ENCODE results near the gene ELOVL5.
A peak's percentile ranks its signal among the peaks of the same experiment; 100 is the strongest.

Gene ELOVL5

DNA sequence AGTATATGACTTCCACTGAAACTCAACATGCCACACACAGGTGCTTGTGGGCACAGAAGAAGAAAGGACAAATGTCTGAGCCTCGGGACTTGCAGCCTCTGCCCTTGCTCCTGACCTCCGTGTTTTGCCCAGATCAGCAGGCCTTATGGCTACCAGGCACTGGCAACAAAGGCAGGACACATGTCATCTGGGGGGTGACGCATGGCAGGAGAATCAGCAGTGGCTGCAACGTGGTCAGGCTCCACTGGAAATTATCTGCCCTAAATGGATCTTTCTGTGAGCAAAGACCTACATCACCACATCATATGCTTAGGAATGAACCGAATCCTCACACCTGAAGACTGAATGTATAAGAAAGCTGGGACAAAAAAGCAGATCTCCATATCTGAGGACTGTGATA lies 78.9 kb downstream of the ELOVL5 start:
- no peak for DNase-seq (ENCODE audit: low spot score)

DNA sequence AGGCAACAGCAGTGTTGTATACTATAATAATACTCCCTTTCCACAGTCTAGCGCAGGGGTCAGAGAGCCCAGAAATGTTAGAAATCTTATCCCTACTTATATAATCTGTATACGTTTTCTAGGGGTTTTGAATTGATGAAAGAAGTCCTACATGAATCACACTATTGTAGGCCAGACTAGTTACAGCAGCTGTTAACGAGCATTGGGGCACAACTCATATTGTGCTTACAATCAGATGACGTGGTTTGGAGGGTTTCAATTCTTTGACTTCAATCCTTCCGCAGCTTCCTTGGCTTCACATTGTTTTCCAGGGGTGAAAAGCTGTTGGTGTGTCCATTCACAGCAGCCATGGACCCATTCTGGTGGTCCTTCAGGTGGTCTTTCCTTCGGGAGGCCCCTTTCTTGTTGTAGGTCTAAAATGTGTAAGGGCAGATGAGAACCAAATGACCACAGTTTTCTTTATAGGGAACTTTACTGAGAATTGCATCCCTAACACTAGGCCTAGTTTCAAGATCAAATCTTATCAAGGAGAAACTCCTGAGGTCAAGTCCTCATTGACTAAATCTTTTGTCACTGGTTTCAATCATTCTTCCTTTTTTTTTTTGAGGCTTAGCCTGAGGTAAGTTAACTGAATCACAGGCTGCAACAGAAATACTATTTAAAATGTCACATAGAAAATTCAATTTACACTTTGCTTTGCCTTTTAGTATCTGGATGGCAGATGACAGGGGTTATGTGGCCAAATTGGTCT lies 79.7 kb downstream of the ELOVL5 start:
- no peak for DNase-seq (ENCODE audit: low spot score)

DNA sequence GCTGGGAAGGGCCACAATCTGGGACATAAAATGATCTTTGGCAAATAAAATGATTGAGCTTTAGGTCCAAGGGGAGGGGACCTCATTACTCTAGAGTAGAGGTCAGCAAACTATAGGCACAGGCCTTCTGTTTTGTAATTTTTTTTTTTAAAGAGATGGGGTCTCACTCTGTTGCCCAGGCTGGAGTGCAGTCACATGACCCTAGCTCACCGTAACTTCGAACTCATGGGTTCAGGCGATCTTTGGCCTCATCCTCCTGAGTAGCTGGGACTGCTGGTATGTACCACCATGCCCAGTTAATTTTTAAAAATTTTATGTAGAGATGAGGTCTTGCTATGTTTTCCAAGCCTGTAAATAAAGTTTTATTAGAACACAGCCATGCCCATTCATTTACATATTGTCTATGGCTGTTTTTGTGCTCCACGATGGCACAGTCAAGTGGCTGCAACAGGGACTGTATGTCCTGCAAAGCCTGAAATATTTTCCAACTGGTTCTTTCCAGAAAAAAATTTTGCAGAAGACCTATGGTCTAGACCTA lies 82.1 kb downstream of the ELOVL5 start:
- no peak for DNase-seq (ENCODE audit: low spot score)

DNA sequence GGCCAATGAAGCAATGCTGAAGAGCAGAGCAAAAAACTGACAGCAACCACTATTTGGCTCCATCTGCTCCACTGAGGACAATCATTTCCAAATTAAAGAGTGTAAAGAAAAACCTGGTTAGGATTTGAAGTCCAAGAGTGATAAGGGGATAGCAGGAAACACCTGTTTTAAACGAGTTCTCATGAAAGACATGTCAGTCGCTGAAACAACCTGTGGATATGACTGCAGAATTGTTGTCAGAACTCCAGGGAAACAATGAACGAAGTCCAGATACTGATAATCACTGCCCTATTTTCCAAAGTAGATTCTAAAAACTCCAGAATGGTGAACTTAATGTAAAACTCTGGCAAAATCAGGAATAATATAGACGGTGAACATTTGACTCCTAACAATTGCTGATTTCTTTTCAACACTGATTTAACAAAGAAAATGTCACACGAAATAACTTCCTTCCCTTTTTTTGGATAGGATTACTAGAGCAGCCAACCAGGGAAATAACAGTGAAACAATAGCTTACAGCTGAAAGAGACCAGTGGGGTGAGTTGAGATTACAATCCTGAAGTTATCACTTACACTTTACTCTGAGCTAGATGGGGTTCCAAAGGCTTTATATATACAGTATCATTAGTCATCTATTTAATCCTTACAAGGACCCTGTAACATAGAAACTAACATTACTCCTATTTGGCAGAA lies 83.7 kb downstream of the ELOVL5 start:
- no peak for DNase-seq (ENCODE audit: low spot score)

DNA sequence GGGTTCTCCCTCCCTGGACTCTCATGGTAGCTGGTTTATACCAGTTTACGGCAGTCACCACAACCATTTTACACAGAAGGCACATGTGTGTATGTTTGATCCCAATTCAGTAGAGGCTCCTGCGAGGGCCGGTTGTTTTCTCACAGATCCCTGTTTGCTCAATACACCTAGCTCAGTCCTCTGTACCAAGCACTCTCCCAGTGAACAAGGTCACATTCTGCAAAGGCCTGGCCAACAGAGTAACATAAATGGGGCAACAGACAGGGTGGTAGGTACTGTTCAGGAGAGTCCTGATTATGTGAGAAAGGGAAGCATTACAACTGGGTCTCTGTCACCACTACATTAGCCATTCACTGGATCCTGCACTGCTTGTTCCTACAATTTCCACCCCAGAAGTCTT lies 84.4 kb downstream of the ELOVL5 start:
- no peak for DNase-seq (ENCODE audit: low spot score)

DNA sequence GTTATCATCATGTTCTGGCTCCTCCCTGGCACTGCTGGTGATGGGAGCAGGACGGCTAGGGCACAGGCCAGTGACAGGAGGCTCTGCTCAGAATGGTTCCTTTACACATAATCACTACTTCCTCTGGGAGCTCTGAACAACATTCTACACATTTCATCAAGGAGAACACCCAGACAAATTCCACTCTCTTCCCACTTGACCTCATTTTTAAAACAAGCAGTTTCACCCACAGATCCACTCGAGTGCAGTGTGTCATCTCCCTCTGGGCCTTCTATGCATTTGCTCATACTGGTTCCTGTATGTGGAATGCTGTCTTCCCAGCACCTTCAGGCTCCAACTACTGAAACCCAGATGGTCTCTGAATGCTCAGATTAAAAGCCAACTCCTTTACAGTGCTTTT lies 84.8 kb downstream of the ELOVL5 start:
- DNase-seq (ENCODE audit: low spot score), result peak; percentile 40

DNA sequence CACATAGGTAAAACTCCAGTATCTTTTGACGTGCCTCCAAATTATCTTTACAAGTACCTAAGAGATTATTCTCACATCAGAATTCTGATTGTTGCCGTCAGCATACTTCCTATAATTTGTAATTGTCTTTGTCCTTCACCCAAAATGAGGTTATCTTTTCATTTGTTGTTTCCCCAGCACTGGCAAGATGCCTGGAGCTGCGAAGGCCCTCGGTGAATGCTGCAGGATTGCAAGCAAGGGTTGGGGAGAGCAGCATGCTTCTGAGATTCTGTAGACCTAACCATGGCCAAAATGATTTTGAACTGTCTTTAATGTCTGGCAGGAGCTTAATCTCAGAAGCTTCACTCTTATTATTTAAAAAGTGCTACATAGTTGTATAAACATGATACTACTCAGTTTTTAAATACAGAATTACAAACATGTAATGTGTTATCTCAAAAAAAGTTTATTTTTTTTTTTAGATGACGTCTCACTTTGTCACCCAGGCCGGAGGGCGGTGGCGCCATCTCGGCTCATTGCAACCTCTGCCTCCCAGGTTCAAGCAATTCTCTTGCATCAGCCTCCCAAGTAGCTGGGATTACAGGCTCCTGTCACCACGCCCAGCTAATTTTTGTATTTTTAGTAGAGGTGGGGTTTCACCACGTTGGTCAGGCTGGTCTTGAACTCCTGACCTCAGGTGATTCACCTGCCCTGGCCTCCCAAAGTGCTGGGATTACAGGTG lies 88.7 kb downstream of the ELOVL5 start:
- DNase-seq (ENCODE audit: low spot score), result no peak

DNA sequence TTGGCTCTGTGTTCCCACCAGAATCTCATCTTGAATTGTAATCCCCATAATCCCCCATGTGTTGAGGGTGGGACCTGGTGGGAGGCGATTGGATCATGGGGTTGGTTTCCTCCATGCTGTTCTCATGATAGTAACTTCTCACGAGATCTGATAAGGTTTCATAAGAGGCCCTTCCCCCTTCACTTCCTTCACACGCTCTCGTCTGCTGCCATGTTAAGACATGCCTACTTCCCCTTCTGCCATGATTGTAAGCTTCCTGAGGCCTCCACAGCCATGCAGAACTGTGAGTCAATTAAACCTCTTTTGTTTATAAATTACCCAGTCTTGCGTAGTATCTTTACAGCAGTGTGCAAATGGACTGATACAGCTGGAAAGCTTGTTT lies 90.0 kb downstream of the ELOVL5 start:
- no peak for DNase-seq (ENCODE audit: low spot score)

DNA sequence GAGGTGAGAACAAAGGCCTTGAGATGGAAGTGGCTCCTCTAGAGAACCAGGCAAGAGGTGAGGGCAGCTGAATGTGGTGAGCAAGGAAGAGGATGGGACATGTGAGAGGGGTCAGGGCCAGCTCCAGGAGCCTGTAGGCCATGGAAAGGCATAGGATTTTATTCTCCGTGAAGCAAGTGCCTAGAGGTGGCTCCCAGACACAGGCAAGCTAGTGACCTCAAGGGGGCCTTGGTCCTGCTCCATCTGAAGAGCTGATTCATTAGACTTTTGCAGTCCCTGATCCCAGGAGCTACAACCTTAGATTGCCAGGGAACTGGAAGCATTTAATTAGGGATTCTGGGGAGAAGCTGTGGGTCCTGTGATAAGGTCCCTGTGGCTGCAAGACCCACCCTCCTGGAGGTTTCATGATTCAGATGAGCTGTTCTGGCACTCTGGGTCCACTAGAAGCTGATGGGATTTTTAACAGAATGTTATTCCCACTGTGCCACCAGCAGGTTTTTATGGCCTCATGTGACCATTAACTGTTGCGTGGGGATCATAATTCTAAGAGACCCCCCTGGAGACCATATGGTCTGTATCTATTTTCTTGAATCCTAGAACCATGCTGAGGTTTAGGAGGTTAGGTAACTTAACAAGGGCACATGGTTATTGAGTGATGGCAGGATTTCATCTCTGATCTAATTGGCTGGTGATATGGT lies 90.5 kb downstream of the ELOVL5 start:
- no peak for DNase-seq (ENCODE audit: low spot score)

DNA sequence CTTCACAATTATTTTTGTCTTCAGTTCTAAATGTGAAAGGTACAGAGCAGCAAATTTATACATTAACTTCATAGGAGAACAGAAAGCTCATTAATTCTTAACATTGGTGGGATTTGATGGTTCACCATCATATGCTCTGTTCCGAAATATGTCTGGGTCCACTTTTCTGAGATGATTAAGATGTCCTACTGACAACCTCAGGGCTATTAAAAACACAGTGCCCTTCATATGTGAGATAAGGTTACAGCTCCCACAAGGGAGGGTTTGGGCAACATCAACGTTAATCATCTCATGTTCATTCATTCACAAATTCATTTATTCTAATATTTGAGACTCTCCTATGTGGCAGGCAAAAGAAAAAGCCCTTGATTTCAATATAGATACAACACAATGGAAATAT lies 91.2 kb downstream of the ELOVL5 start:
- DNase-seq (ENCODE audit: low spot score), result no peak

DNA sequence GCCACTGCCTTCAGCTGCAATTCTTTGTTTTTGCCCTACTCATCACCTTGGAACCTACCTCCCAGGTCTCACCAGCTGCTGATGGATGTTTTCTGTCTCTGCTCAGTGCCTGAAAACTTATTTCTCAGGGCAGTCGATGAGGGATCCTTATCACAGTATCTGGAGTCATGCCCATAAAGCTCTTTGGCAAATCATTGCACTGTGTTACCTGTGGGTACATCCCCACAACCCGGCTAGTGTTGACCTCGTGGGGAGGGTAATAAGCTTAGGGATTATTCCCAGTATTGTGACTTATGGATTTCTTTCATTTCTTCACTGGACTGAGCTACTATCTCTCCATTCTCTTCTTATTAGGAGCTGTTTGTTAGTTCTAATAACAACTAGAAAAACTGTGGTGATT lies 91.7 kb downstream of the ELOVL5 start:
- no peak for DNase-seq (ENCODE audit: low spot score)

DNA sequence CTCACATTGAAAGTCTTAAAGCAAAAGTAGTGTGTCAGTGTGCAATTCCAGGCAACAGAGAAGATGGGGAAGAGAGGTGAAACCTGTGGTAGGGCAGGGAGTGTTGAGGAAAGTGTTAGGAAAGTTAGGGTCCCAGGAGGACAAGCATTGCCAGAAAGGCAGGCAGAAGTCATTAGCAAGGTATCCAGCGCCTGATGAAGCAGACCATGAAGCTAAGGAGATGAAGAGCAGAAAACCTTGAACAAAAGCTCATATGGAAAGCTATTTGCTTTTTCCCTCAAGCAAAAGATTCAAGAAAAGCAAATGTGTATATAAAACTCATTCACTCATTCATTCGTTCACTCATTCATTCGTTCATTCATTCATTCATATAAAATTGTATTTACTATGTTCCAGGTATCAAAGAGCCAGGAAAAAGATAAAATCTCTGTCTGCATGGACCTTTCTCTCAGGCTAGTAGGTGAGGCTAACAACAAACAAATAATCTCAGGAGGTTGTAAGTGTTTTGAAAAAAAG lies 96.5 kb downstream of the ELOVL5 start:
- no peak for DNase-seq (ENCODE audit: low spot score)

DNA sequence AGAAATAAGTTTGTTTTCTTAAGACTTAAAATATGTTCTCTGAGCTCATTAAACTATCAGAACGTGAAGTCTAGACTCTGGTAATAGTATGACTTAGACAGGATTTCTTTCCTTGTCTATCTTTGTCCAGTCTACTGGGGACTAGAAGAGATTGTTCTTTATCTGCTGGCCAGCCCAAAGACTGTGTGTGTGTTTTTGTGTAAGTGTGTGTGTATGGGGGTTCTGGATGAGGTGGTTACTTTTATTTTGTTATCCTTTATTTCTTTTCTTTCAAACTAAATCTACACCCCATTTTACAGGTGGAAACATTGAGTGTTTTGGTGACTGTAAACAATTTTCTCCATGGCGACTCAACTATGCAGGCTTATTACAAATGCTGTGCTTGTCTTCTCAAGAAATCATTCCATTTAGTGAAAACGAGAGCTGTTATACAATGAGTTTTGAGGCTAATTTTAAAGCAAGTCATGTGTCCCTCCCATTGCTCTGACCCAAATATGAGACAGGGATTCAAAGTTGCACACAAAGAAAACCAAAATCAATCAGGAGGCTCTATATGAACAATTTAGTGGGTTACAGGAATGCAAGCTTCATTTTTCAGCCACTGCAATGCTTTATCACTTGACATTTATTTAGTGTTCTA lies 97.6 kb downstream of the ELOVL5 start:
- DNase-seq (ENCODE audit: low spot score), result peak; percentile 15

DNA sequence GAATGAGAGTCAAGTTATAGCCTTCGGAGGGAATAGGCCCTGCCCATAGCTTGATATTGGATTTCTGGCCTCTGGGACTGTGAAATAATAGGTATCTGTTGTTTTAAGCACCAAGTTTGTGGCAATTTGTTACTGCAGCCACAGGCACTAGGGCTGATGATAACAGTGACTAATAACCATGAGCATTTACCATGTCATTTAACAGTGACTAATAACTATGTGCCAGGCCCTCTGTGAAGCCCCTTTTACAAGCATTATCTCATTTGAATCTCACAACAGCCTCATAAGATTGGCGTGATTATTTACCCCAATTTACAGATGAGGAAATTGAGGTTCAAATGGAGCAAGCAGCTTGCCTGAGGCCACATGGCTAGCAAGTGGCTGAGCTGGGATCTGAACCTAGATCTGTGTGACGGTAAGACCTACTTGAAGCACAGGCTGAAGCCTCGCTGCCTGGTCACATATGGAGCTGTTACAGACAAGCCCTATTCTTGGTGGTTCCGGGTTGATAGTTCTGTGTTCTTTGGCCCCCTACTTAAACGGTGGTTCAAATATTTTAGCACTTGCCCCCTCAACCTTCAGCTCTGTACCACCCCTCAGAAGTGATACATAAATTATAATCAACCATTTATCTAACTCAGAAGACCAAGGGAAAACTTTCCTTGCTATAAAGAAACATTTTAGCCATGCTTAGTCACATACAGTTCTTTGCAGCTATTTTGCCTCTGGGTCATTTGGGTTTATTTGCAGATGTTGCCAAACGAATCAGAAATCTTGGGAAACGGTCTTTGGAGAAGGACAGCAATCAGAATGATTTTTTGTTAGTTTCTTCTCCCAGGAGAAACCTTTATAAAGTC lies 98.3 kb downstream of the ELOVL5 start:
- DNase-seq (ENCODE audit: low spot score), result no peak

DNA sequence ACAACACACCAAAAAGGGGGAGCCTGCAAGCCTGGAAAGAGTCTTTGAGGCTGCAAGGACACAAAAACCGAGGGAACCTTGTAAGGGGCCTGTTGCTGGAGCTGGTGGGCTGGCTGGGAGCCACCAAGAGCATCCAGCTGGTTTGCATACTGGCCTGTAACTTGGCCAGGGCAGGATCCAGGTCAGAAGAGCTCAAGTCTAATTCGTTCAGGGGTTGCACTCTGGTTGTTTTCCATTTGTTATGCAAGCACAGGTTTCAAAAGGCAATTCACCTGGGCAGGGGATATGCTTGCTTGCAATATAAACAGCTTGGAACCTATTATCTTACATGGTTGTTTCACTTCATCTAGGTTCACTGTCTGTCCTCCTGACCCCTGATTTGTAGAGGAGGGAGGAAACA lies 101.8 kb downstream of the ELOVL5 start:
- no peak for DNase-seq (ENCODE audit: low spot score)

DNA sequence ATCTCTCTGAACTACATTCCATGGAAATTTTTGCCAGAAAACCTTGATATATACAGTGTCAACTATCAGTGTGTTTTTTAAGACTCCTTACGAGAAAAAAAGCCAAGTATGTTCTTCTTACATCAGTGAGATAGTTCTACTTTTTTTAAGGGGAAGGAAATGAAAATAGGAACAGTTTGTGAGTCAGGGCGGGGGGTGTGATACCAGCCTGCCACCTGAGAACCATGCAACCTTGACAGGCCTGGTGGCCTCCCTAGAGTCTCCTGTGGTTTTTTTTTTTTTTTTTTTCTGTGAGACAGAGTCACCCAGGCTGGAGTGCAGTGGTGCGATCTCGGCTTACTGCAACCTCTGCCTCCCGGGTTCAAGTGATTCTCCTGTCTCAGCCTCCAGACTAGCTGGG lies 103.8 kb downstream of the ELOVL5 start:
- no peak for DNase-seq (ENCODE audit: low spot score)

DNA sequence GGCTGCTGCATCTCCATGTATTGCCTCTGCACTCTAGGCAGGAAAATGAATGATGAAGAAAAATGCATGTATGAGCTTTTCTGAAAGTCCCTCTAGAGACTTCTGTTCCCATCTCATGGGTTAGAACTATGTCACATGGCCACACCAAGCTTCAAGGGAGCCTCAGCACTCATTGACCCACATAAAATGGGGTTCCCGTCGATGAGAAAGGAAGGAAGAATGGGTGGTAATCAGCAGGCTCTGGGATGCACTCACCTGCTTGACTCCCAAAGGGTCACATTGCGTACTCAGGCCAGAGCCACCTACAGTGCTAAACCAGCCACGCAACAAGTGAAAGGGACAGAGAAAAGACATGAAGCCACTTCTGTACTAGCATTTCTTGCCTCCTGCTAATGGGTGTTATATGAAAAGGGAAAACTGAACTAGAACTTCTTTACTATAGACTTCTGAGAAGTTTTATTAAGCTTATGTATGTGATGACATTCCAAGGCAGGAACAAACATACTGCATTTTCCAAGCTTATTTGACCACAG lies 104.3 kb downstream of the ELOVL5 start:
- no peak for DNase-seq (ENCODE audit: low spot score)

DNA sequence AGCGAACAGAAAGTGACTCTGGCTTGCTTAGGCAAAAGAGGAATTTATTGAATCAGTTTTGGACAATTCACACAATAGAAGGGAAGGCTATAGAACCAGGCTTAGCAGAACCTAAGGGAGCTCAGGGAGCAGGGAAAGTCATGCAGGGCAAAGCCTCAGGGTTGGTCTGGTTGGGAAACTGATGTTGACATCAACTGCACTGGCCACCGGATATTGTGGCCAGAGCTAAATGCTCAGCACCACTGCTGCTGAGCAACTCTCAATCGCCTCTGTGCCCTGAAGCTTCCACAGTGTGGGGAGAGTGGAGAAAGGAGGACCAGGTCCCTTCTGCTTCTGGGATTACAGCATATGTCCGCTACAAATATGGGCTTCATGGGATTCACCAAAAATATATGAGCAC lies 106.8 kb downstream of the ELOVL5 start:
- DNase-seq (ENCODE audit: low spot score), result no peak

DNA sequence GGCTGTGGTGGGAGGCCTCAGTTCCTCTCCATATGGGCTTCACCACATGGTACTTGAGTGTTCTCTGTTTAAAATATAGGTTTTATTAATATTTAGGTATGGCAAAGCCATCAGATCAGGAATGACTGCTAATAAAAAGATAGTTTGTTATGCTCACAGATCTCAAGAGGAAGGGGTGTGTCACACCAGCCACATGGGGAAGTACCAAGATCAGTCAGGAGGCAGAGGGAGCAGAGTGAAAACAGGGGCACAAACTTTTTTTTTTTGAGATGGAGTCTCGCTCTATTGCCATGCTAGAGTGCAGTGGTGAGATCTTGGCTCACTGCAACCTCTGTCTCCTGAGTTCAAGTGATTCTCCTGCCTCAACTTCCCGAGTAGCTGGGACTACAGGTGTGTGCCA lies 108.0 kb downstream of the ELOVL5 start:
- DNase-seq (ENCODE audit: low spot score), result no peak

DNA sequence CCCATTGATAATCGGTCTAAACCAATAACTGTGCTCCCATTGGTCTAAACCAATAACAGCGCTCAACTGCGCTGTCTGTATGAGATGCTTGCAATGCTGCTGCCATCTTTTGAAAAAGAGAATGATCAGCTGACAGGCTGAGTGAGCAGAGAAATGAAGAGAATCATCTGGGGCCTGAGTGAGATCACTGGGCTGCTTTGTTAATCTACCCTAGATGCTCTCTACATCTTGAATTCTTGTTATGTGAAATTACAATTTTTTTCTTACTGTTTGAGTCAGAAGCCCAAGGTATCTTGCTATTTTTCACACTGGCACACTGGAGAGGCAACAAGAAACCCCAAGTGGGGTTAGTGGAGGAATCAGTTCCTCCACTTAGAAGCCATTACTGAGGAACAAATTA lies 108.6 kb downstream of the ELOVL5 start:
- DNase-seq (ENCODE audit: low spot score), result no peak

Data from cerebellar cortex (tissue), 1 donor.